TTC549 (cell line): ENCODE measurements around the gene RFX7.

Experiments
- FAIRE-seq: peaks from 2 replicates; lab custom pipeline; 2012; peaks lifted over from hg19 to GRCh38; lab: Jason Lieb, UNC

The RFX7 gene

DNA sequence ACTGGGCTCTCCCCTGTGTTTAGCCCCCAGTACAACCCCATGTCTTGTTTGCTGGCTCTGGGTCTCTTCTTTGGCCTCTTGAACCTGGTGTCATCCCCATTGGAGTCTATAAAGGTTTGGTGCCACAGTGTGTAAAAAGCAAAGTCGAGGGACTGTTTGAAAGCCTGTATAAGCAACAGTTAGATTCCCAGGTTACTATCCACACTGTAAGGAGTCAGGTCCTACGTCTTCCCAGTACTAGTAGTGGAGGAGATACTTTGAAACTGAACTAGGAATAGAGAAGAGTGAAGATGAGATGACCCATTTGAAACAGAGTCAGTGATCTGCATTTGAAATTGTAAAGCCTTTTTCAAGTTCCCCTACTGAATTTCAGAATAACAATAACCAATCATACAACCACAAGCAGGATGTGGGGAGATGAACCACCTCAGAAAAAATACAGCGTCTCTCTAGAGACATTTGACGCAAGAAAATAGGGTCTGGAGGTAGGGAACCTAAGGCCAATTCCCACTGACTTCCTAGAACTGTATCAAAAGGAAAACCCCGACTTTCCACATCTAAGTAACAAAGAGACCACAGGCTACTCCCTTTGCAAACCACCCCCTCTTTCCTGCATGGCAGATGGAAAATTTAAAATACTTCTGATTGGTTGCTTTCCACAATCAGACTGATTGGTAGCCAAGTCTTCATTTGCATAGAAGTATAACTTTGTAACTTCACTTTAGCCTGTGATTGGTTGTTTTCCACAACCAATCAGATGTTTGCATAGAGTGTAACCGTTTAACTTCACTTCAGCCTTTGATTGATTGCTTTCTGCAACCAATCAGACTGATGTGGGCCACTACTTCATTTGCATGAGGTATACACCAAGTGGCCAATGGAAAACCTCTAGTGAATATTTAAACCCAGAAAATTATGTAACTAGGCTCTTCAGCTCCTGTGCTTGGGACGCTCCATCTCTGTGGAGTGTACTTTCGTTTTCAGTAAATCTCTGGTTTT is 200.4 kb downstream of the RFX7 start:
- FAIRE-seq = no peak

DNA sequence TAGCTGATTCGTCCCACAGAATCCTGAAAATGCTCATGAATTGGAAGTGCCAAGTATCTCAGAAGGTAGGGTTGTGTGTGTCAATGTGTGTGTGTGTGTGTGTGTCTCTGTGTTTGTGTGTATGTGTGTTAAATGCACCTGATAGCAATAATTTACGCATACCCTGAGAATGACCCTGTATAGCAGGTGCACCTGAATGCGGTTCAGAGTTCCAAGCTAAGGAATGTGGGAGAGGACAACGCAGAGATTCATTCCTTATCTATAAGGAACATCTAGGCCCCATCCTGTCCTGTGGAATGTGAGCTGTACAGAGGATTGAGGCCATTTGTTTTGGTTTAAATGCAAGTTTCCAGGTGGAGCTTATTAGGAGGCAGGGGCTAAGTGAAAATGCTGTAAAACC is 201.2 kb downstream of the RFX7 start:
- FAIRE-seq = no peak

DNA sequence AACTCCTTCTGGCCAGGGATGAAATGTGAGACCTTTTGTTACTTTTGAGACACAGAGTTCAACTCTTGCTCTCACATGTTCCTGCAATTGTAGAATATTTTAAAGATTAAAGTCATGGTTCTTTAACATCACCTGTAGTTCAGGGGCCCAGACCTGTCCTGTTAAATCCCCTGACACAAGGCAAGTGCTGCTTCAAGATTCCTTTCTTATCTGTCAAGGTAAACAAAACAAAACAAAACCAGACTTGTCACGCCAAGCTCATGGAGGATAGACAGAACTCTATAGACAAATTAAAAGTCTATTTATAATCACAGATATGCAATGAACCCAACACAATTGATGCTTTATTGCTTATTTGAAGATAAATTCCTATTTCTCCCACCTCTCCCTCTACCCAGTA is 201.6 kb downstream of the RFX7 start:
- no peak for FAIRE-seq

DNA sequence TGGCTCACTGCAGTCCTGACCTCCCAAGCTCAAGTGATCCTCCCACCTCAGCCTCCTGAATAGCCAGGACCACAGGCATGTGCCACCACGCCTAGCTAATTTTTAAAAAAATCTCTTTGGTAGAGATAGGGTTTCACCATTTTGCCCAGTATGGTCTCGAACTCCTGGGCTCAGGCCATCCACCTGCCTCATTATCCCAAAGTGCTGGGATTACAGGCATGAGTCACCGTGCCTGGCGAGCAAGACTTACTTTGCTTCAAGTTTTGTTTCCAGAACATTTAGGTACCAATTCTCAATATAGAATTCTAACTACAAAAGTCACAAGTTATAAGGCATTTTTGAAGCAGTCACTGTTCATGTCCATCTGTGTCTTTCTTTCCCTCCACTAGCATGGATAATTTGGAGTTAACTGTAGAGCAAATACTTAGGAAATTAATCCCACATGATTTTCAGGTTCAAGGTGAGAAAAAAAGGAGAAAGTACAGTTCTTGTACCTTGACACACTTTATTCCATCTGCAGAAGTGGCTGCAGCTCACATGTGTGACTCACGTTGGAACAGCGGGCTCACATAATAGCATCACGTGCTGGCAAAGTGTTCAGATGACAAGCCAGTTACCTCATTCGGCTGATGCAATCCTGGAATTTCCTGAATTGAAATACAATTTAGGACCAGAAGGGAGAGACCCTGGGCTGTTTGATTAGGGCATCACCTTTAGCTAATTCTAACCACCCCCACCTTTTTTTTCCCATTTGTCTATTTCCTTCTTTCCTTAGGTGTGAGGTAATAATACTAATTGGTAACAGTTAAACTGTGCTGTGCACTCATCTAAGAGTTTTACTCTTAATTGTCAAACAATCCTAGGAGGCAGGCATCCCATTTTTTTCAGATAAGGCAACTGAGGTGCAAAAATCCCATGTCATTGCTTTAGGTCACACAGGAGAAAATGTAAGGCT is 203.3 kb downstream of the RFX7 start:
- no peak for FAIRE-seq

DNA sequence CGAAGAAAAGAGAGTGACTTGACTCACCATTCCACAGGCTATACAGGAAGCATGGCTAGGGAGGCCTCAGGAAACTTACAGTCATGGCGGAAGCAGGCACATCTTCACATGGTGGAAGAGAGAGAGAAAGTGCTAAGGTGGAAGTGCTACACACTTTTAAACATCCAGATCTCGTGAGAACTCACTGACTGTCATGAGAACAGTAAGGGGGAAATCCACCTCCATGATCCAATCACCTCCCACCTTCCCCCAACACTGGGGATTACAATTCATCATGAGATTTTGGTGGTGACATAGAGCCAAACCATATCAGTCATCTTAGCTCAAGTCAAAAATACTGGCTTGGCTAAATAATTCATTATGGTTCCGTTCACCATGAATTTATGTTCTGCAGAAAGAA is 205.0 kb downstream of the RFX7 start:
- no peak for FAIRE-seq

DNA sequence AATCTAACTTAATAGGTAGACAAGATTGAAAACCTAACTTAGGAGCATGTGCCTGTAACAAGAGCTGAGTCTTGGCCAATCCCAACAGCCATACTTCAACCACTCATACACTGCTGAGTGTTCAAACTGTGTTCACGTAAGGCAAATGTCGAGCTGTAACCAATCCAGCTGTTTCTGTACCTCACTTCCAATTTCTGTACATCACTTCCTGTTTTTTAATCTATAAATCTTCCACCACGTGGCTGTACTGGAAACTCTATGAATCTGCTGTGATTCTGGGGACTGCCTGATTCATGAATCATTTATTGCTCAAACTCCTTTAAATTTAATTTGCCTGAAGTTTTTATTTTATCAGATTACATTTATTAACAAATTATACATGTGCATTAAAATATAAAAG is 205.7 kb downstream of the RFX7 start:
- no peak for FAIRE-seq
